HCT116 (cell line): ENCODE measurements around the gene FCMR. TPM values are rescaled to one million over a fixed set of nuclear protein-coding genes. Genes with fewer than 3 reads are reported as not detected.

ENCODE experiments used
- ATAC-seq: fragments of 200-7000 bp; cut with Tn5 transposase; 2 replicates; pipeline ENCODE4 v1.9.1; 2020; ENCODE audit warnings: mild to moderate bottlenecking, moderate library complexity
- BruUV-seq: library from RNA; stranded (reverse); fragments of 400-500 nt; replicated peaks from 2 replicates; lab custom pipeline; 2021; lab: Mats Ljungman, UMichigan
- CTCF ChIA-PET: fragments of 300-600 bp; sonication (Branson Sonifier 250); formaldehyde crosslinking; loops from one replicate; lab custom pipeline; 2021; ENCODE audit warnings: antibody characterized with exemption; lab: Charles Lee
- POLR2A ChIA-PET: fragments of 300-600, 350-600 bp; sonication (Branson Sonifier 250); formaldehyde crosslinking; loops from one replicate; lab custom pipeline; 2021; ENCODE audit warnings: antibody characterized with exemption; lab: Charles Lee
- RAD21 ChIA-PET, 2 experiments: fragments of 300-600 bp; sonication (Branson Sonifier 250); formaldehyde crosslinking; loops; one replicate each; lab custom pipeline; 2023; ENCODE audit warnings: low total read pairs in 2 of 2; ENCODE audit not compliant: uncharacterized antibody in 2 of 2, unreplicated experiment in 2 of 2, low non-redundant PET in 1 of 2; lab: Charles Lee
- DNase-seq: peaks from one replicate; pipeline ENCODE4 v3.0.0-alpha.2; 2010; ENCODE audit warnings: low read depth, low spot score
- H2AFZ ChIP-seq: fragments of 200-600 bp; shearing (Covaris generic), sonication (generic); 2 replicates; pipeline ENCODE4 v1.6.1; 2017; ENCODE audit warnings: low read depth, mixed run types, mixed read lengths, antibody characterized with exemption, low read length; ENCODE audit not compliant: poor library complexity, severe bottlenecking
- H3K27ac ChIP-seq: 2 replicates; pipeline ENCODE4 v1.5.1; 2012; ENCODE audit warnings: low read depth, low read length
- H3K27me3 ChIP-seq: fragments of 200-600 bp; sonication (generic); 2 replicates; pipeline ENCODE4 v1.6.1; 2016; ENCODE audit warnings: mixed run types, low read length, mixed read lengths; ENCODE audit not compliant: insufficient read depth
- H3K36me3 ChIP-seq, 2 experiments: fragments of 200-500 bp in 1 of 2; fragments of 200-600 bp in 1 of 2; sonication (Bioruptor generic) in 1 of 2; sonication (generic) in 1 of 2; 2 replicates each; pipeline versions ENCODE4 v1.5.1 to v1.6.1; 2014 to 2016; ENCODE audit warnings: low read length in 2 of 2, inconsistent platforms in 1 of 2, mixed read lengths in 1 of 2, mixed run types in 1 of 2; ENCODE audit not compliant: insufficient read depth in 2 of 2, control insufficient read depth in 1 of 2
- H3K4me1 ChIP-seq, 2 experiments: fragments of 200-600 bp in 1 of 2; sonication (generic) in 1 of 2; 2 replicates each; pipeline versions ENCODE4 v1.5.1 to v1.6.1; 2012 to 2017; ENCODE audit warnings: low read length in 2 of 2, inconsistent platforms in 1 of 2, mild to moderate bottlenecking in 1 of 2, mixed read lengths in 1 of 2, mixed run types in 1 of 2, moderate library complexity in 1 of 2; ENCODE audit not compliant: insufficient read depth in 2 of 2, control insufficient read depth in 1 of 2
- H3K4me2 ChIP-seq: fragments of 200-600 bp; sonication (generic); 2 replicates; pipeline ENCODE4 v1.6.1; 2017; ENCODE audit warnings: mixed run types, low read length, mixed read lengths
- H3K4me3 ChIP-seq, 2 experiments: fragments of 200-600 bp in 1 of 2; sonication (generic) in 1 of 2; replicated peaks in 1 of 2; 2 replicates each; pipeline ENCODE4 v1.5.1; 2011 to 2016; ENCODE audit warnings: low read length in 2 of 2, control low read depth in 1 of 2, low read depth in 1 of 2, mild to moderate bottlenecking in 1 of 2, mixed read lengths in 1 of 2, mixed run types in 1 of 2
- H3K79me2 ChIP-seq: fragments of 200-600 bp; sonication (generic); 2 replicates; pipeline ENCODE4 v1.6.1; 2017; ENCODE audit warnings: mild to moderate bottlenecking, mixed run types, low read length, moderate library complexity, mixed read lengths; ENCODE audit not compliant: insufficient read depth
- H3K9ac ChIP-seq: fragments of 200-600 bp; sonication (generic); 2 replicates; pipeline ENCODE4 v1.6.1; 2016; ENCODE audit warnings: low read length, mixed read lengths
- H3K9me2 ChIP-seq: fragments of 200-600 bp; sonication (generic), shearing (Covaris generic); 2 replicates; pipeline ENCODE4 v1.6.1; 2017; ENCODE audit warnings: mixed run types, mild to moderate bottlenecking, moderate library complexity; ENCODE audit not compliant: insufficient read depth
- H3K9me3 ChIP-seq, 2 experiments: fragments of 200-500 bp in 1 of 2; fragments of 200-600 bp in 1 of 2; sonication (Bioruptor generic) in 1 of 2; sonication (generic) in 1 of 2; 2 replicates each; pipeline ENCODE4 v1.6.1; 2014 to 2017; ENCODE audit warnings: low read length in 2 of 2, mixed read lengths in 2 of 2, inconsistent platforms in 1 of 2, low read depth in 1 of 2, mild to moderate bottlenecking in 1 of 2, mixed run types in 1 of 2, moderate library complexity in 1 of 2; ENCODE audit not compliant: control insufficient read depth in 1 of 2, insufficient read depth in 1 of 2
- H4K20me1 ChIP-seq: fragments of 200-600 bp; sonication (generic), shearing (Covaris generic); 2 replicates; pipeline ENCODE4 v1.6.1; 2017; ENCODE audit warnings: mixed run types, mild to moderate bottlenecking, moderate library complexity; ENCODE audit not compliant: insufficient read depth
- ATF3 ChIP-seq: IDR thresholded peaks from 2 replicates; pipeline ENCODE4 v1.6.1; 2012
- CEBPB ChIP-seq: IDR thresholded peaks from 2 replicates; pipeline ENCODE4 v1.6.1; 2012; ENCODE audit warnings: low read depth
- EGR1 ChIP-seq: IDR thresholded peaks from 2 replicates; pipeline ENCODE4 v1.6.1; 2012; ENCODE audit warnings: low read depth
- EZH2 ChIP-seq: fragments of 200-600 bp; sonication (generic); IDR thresholded peaks from 2 replicates; pipeline ENCODE4 v1.6.1; 2017; ENCODE audit warnings: antibody characterized with exemption, mixed run types
- EZH2phosphoT487 ChIP-seq: fragments of 200-600 bp; IDR thresholded peaks from 2 replicates; pipeline ENCODE4 v1.6.1; 2018; ENCODE audit warnings: antibody characterized with exemption, borderline replicate concordance
- POLR2AphosphoS5 ChIP-seq: IDR thresholded peaks from 2 replicates; pipeline ENCODE4 v1.6.1; 2011; ENCODE audit warnings: mild to moderate bottlenecking, low read depth, low read length, moderate library complexity
- RAD21 ChIP-seq: IDR thresholded peaks from 2 replicates; pipeline ENCODE4 v1.6.1; 2012; ENCODE audit warnings: low read depth, mild to moderate bottlenecking
- SIN3A ChIP-seq: IDR thresholded peaks from 2 replicates; pipeline ENCODE4 v1.6.1; 2012; ENCODE audit warnings: low read depth
- SP1 ChIP-seq: IDR thresholded peaks from 2 replicates; pipeline ENCODE4 v1.6.1; 2012; ENCODE audit warnings: low read depth
- SRF ChIP-seq: IDR thresholded peaks from 2 replicates; pipeline ENCODE4 v1.6.1; 2012; ENCODE audit warnings: low read depth
- YY1 ChIP-seq: IDR thresholded peaks from 2 replicates; pipeline ENCODE4 v1.6.1; 2011; ENCODE audit warnings: low read length, low read depth, moderate library complexity, mild to moderate bottlenecking; ENCODE audit not compliant: insufficient replicate concordance; ENCODE audit errors: extremely low read depth
- ZNF274 ChIP-seq: fragments of 200-500 bp; sonication (Bioruptor generic); IDR thresholded peaks from 2 replicates; pipeline ENCODE4 v1.6.1; 2014; ENCODE audit warnings: mild to moderate bottlenecking, low read depth, low read length, inconsistent platforms
- intact Hi-C: fragments of 100-400 bp; cut with micrococcal nuclease; formaldehyde crosslinking; loops from 2 replicates; pipeline ENCODE4 v1.10.0; 2022
- total RNA-seq: library from RNA; stranded (reverse); gene quantifications from one replicate; pipeline ENCODE4 v1.2.1, GENCODE V29; 2021; ENCODE audit not compliant: unreplicated experiment
- TF ChIP-seq, protein P1 (sequence below): IDR thresholded peaks from 2 replicates; pipeline ENCODE4 v1.6.1; 2012; ENCODE audit warnings: low read depth

FCMR gene
- total RNA-seq, 1 experiment from 2014 or later = 0.61 TPM

DNA sequence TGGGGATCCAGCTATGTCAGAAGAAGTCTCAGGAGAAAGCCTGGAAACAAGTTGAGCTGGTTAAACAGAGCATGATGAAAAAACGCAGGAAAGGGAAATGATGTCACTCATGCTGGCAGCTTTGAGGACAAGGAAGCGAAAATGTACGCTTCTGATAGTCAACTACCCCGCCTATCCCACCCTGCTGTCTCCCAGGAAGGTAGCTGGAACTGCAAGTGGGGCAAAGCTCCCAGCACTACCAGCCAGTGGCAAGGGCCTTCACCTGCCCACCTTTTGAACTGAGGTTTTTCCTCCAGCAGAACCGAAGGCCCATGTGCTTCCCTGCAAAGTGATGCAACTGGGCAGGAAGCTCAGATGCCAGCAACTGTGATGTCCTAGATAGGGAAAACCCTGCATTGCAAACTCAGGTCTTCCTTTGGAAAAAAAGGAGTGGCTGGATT lies 62.6 kb downstream of the FCMR start:
- Histone ChIP-seq H4K20me1 (no peaks in the 10 kb centered on the region), H3K4me1 (no peaks in the 10 kb centered on the region), H3K27me3 (no peaks in the 10 kb centered on the region), H3K9me3 (no peaks in the 10 kb centered on the region), H2AFZ (no peak overlapping the region), H3K27ac (no peak overlapping the region), H3K9ac (no peak overlapping the region), H3K4me3 (no peak overlapping the region), H3K36me3 (no peaks in the 10 kb centered on the region), H3K9me2 (no peaks in the 10 kb centered on the region), H3K4me2 (no peak overlapping the region), H3K79me2 (no peaks in the 10 kb centered on the region)
- POLR2A ChIA-PET = no interaction called here
- intact Hi-C loops = no loop called here
- no TSS peak for BruUV-seq
- ATAC-seq (no peak), DNase-seq (no peak)
- TF ChIP-seq ATF3 = no peak
- no peak for TF ChIP-seq SIN3A
- no peak for TF ChIP-seq RAD21
- TF ChIP-seq SRF = no peak
- no peak for TF ChIP-seq YY1
- no peak for TF ChIP-seq CEBPB
- no peak for TF ChIP-seq EZH2phosphoT487
- TF ChIP-seq SP1 = no peak
- TF ChIP-seq EZH2 = no peak
- TF ChIP-seq, protein P1, sequence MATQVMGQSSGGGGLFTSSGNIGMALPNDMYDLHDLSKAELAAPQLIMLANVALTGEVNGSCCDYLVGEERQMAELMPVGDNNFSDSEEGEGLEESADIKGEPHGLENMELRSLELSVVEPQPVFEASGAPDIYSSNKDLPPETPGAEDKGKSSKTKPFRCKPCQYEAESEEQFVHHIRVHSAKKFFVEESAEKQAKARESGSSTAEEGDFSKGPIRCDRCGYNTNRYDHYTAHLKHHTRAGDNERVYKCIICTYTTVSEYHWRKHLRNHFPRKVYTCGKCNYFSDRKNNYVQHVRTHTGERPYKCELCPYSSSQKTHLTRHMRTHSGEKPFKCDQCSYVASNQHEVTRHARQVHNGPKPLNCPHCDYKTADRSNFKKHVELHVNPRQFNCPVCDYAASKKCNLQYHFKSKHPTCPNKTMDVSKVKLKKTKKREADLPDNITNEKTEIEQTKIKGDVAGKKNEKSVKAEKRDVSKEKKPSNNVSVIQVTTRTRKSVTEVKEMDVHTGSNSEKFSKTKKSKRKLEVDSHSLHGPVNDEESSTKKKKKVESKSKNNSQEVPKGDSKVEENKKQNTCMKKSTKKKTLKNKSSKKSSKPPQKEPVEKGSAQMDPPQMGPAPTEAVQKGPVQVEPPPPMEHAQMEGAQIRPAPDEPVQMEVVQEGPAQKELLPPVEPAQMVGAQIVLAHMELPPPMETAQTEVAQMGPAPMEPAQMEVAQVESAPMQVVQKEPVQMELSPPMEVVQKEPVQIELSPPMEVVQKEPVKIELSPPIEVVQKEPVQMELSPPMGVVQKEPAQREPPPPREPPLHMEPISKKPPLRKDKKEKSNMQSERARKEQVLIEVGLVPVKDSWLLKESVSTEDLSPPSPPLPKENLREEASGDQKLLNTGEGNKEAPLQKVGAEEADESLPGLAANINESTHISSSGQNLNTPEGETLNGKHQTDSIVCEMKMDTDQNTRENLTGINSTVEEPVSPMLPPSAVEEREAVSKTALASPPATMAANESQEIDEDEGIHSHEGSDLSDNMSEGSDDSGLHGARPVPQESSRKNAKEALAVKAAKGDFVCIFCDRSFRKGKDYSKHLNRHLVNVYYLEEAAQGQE = no peak
- TF ChIP-seq EGR1 = no peak
- no peak for TF ChIP-seq POLR2AphosphoS5
- TF ChIP-seq ZNF274 = no peak
- RAD21 ChIA-PET = no interaction called here
- CTCF ChIA-PET = interaction anchor here (1.1 kb wide), 1 partner anchor 51 kb away, joined by 4 read pairs; no protein-coding TSS in a partner anchor
